ENCODE measurements around the gene AOPEP. TPM values are rescaled to one million over a fixed set of nuclear protein-coding genes. Genes with fewer than 3 reads are reported as not detected.

Gene AOPEP
- polyA plus RNA-seq, 3 donors = 56.6 to 63.4 (median 60.7) TPM

GRCh38 chr9:95067897-95068296 lies 341.4 kb downstream of the AOPEP start:
- no peak for DNase-seq (ENCODE audit: extremely low read depth in 1 of 11, low read depth in 9 of 11, low spot score in 4 of 11)

GRCh38 chr9:95070549-95071021 lies 344.1 kb downstream of the AOPEP start:
- no peak for DNase-seq (ENCODE audit: extremely low read depth in 1 of 11, low read depth in 9 of 11, low spot score in 4 of 11)

GRCh38 chr9:95071450-95071849 lies 345.0 kb downstream of the AOPEP start:
- DNase-seq (ENCODE audit: extremely low read depth in 1 of 11, low read depth in 9 of 11, low spot score in 4 of 11) = no peak

DNA sequence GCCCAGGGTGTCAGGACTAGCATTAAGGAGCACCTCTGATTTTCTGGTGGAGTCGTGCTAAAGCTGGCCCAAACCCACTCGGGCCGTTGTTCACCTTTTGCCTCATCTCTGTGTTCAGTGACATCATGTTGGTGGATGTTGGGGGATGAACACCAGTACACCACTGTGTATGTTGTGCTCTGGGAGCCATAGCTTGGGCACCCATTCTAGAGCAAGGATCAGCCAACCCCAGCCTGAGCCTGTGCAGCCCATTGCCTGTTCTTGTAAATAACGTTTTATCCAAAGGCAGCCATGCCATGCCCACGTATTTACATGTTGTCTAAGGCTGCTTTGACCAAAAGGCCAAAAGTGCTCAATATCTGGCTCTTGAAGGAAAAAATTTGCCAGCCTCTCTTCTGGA lies 345.4 kb downstream of the AOPEP start:
- no peak for DNase-seq (ENCODE audit: extremely low read depth in 1 of 11, low read depth in 9 of 11, low spot score in 4 of 11)

GRCh38 chr9:95073042-95073607 lies 346.6 kb downstream of the AOPEP start:
- DNase-seq (ENCODE audit: extremely low read depth in 1 of 11, low read depth in 9 of 11, low spot score in 4 of 11) = no peak

GRCh38 chr9:95073918-95074317 lies 347.4 kb downstream of the AOPEP start:
- DNase-seq (ENCODE audit: extremely low read depth in 1 of 11, low read depth in 9 of 11, low spot score in 4 of 11) = no peak

DNA sequence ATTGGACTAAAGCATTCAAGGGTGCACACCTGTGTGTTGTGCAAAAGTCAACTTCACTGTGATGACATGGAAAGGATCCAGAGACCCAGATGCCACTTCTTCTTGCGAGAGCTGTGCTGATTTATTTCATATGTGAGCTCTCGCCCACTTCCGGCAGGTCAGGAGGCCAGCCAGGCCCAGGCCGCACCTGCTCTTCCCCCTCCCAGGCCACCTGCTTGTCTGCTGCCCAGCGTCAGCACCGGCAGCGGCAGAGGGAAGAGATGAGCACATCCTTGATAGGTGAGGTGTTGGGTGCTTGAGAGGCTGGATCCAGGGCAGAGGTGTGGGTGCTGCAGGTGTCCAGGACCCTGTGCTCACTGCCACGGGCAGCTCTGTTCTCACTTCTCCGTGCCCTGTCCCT lies 348.1 kb downstream of the AOPEP start:
- no peak for DNase-seq (ENCODE audit: extremely low read depth in 1 of 11, low read depth in 9 of 11, low spot score in 4 of 11)

DNA sequence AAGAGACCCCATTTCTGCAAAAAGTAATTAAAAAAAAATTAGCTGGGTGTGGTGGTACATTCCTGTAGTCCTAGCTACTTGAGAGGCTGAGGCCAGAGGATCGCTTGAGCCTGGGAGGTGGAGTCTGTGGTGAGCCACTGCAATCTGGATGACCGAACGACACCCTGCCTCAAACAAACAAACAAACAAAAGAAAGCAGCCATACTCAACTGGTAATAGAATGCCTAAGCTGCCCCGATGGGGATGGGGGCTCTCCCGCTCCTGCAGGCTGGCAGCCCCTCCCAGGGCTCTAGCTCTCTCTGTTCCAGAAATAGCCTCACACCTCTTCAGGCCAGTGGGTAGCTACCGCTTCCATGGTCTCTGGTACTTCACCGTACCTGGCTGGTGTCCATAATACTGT lies 349.2 kb downstream of the AOPEP start:
- no peak for DNase-seq (ENCODE audit: extremely low read depth in 1 of 11, low read depth in 9 of 11, low spot score in 4 of 11)

DNA sequence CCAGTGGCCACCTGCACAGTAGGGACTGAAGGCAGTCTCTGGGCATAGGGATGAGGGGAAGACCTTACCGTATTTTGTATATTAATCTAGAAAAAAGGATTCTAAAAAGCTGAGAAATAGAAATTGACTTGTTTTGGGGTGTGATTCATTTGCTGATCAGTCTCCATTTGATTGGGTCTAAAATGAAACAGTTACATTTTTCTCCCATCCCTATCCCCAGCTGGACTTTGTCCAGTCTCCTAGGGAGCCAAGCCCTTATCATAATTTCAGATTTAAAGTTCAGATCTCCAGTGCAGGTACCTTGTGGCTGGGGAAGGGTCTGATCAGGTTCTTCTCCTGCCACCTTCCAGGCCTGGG lies 350.2 kb downstream of the AOPEP start:
- no peak for DNase-seq (ENCODE audit: extremely low read depth in 1 of 11, low read depth in 9 of 11, low spot score in 4 of 11)

- DNase-seq (ENCODE audit: extremely low read depth in 1 of 11, low read depth in 9 of 11, low spot score in 4 of 11) = no peak
Measured at GRCh38 chr9:95077053-95077765, 350.7 kb downstream of the AOPEP start.

DNA sequence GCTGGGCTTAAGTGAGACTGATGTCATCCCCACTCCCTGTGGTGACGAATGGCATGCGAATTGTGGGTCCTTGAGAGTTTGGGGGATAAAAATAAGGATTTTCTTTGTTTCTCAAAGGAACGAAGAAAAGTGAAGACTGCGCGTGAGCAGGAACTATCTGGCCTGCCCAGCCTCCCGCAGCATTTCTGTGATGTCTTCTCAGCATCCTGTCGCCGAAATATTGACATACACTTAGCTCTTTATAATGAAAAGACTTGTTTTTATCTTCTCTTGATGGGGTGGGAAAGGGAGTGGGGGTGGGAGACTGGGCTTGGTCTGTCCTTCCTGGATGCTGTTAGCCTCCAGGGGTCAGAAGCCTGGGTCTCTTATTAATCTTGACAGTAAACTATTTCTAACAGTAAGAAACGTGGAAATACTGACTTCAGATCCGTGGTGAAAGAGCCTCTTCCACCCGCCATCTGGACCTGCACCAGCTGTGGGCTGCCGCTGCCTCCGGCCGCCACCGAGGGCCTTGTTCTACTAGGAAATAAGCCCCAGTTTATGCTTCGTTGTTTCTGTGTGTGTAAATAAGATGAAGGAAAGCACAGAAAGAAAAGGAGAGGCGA lies 351.4 kb downstream of the AOPEP start:
- DNase-seq (ENCODE audit: extremely low read depth in 1 of 11, low read depth in 9 of 11, low spot score in 4 of 11) = no peak

GRCh38 chr9:95078511-95078910 lies 352.0 kb downstream of the AOPEP start:
- DNase-seq (ENCODE audit: extremely low read depth in 1 of 11, low read depth in 9 of 11, low spot score in 4 of 11) = no peak

- DNase-seq (ENCODE audit: extremely low read depth in 1 of 11, low read depth in 9 of 11, low spot score in 4 of 11) = no peak
Measured at GRCh38 chr9:95078939-95079338, 352.4 kb downstream of the AOPEP start.

DNA sequence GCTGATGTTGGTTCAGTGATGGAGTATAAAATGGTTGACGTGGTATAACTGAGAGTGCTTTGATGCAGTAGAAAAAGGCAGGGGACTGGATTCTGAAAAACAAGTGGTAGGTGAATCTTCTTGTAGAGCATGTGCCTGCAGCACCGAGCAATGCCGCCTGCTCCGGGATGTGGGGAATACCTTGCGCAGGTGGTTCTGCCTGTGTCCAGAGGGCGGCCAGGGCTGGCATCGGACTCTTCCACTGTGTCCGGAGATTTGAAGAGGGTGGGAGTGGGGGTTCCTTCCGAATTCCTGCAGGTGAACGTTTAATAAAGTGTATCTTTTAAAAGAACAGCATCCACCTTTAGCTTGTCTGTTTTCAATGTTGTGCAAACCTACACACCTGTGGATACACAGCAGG lies 353.0 kb downstream of the AOPEP start:
- no peak for DNase-seq (ENCODE audit: extremely low read depth in 1 of 11, low read depth in 9 of 11, low spot score in 4 of 11)

GRCh38 chr9:95080961-95081647 lies 354.6 kb downstream of the AOPEP start:
- DNase-seq (ENCODE audit: extremely low read depth in 1 of 11, low read depth in 9 of 11, low spot score in 4 of 11) = no peak

DNA sequence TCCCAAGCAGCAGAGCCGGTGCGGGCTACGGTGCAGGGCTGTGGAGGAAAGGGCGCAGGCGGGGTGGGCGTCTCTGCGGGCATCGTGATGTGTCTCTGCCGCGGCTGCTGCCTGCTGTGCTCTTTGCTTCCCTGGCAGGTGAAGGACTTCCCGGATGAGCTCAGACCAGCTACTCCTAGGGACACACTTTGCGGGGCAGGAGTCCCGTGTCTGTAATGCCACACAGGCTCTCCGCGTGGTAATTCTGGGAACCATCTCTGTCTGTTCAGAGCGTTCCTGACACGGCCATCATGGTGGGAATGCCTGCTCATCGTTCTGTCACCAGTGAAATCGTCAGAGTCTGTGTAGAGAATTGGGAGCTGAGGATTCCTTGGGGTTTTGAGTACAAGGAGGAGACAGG lies 355.5 kb downstream of the AOPEP start:
- DNase-seq (ENCODE audit: extremely low read depth in 1 of 11, low read depth in 9 of 11, low spot score in 4 of 11) = no peak

DNA sequence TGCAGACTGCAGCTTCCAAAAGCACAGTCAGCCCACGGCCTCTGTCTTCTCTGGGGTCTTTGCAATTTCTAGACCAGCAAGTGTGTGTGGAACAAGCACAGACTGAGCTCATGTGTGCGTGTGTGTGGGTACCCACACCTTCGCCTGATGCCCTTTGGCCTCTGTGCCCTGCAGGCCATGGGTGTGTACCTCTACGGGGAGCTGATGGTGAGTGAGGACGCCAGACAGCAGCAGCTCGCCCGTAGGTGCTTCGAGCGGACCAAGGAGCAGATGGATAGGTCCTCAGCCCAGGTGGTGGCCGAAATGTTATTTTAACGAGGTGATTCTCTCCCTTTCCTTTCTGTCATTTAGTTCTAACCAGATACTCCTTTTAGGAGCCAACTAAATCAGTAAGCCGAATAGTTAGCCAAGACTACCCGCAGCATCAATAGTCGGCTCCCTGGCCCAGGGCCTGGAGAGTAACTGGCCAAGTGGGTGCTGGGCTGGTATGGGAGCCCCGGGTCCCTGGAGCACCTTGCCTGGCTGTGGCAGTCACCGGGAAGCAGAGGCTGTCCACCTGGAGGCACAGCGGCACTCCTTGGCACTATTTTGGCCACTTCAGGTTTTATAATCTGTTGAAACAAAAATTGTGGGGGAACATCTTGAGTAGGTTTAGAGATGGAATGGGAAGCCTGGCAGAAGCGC lies 356.0 kb downstream of the AOPEP start:
- no peak for DNase-seq (ENCODE audit: extremely low read depth in 1 of 11, low read depth in 9 of 11, low spot score in 4 of 11)

DNA sequence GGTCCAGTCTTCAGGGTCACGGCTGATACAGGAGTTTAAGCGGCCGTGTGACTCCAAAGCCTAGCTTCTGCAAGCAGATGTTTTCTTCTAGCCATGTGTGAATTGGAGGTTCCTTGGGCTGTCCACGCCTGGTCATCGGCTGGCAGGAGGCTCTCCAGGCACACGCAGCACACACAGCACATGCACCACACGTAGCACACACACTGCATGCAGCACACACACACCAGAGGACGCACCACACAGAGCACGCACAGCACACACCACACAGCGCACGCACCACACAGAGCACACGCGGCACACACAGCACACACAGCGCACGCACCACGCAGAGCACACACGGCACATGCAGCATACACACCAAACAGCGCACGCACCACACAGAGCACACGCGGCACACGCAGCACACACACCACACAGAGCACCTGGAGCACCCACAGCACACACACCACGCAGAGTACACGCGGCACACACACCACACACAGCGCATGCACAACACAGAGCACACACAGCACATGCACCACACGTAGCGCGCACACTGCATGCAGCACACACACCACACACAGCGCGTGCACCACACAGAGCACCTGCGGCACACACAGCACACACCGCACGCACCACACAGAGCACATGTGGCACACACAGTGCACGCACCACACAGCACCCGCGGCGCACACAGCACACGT lies 356.7 kb downstream of the AOPEP start:
- no peak for DNase-seq (ENCODE audit: extremely low read depth in 1 of 11, low read depth in 9 of 11, low spot score in 4 of 11)
